OCI-LY3 (cell line): ENCODE results near the gene HDAC7.

Experiments used
- H2AFZ ChIP-seq: fragments of 200-600, 300-600 bp; shearing (Covaris generic); 2 replicates; pipeline ENCODE4 v1.6.0; 2014; ENCODE audit warnings: antibody characterized with exemption, low read depth, low read length
- H3K27ac ChIP-seq: fragments of 200-600, 300-600 bp; sonication (generic); 2 replicates; pipeline ENCODE4 v1.5.1; 2014; ENCODE audit warnings: mild to moderate bottlenecking, low read length, moderate library complexity, mixed read lengths
- H3K27me3 ChIP-seq: fragments of 200-600, 300-600 bp; sonication (generic); 2 replicates; pipeline ENCODE4 v1.6.1; 2014; ENCODE audit warnings: low read depth, low read length, mixed read lengths
- H3K36me3 ChIP-seq: fragments of 200-600, 300-600 bp; sonication (generic); replicated peaks from 2 replicates; pipeline ENCODE3; 2014; ENCODE audit warnings: low read depth, low read length, mixed read lengths
- H3K4me1 ChIP-seq: fragments of 300-600, 200-600 bp; sonication (generic); 2 replicates; pipeline ENCODE4 v1.6.1; 2014; ENCODE audit warnings: low read length, mixed read lengths
- H3K4me2 ChIP-seq: fragments of 200-600, 300-600 bp; sonication (generic); 2 replicates; pipeline ENCODE4 v1.6.1; 2014; ENCODE audit warnings: low read length, mixed read lengths
- H3K4me3 ChIP-seq: fragments of 300-600, 200-600 bp; sonication (generic); 2 replicates; pipeline ENCODE4 v1.5.1; 2014; ENCODE audit warnings: antibody characterized with exemption, mild to moderate bottlenecking, low read length, moderate library complexity
- H3K79me2 ChIP-seq: fragments of 300-600, 200-600 bp; shearing (Covaris generic); 2 replicates; pipeline ENCODE4 v1.6.1; 2014; ENCODE audit warnings: mild to moderate bottlenecking, low read length, mixed read lengths
- H3K9ac ChIP-seq: fragments of 300-600, 200-600 bp; shearing (Covaris generic); 2 replicates; pipeline ENCODE4 v1.6.0; 2014; ENCODE audit warnings: mild to moderate bottlenecking, low read length, moderate library complexity
- H3K9me3 ChIP-seq: fragments of 200-600, 300-600 bp; shearing (Covaris generic); 2 replicates; pipeline ENCODE4 v1.6.1; 2014; ENCODE audit warnings: low read length, mixed read lengths; ENCODE audit not compliant: insufficient read depth
- H4K20me1 ChIP-seq: fragments of 200-600, 300-600 bp; sonication (generic); 2 replicates; pipeline ENCODE4 v1.6.1; 2016; ENCODE audit warnings: low read length, mixed read lengths; ENCODE audit not compliant: insufficient read depth
- EZH2phosphoT487 ChIP-seq: fragments of 200-600 bp; shearing (Covaris generic); IDR thresholded peaks from 2 replicates; pipeline ENCODE4 v1.6.1; 2018; ENCODE audit warnings: antibody characterized with exemption, mixed run types, low read depth
- TF ChIP-seq, protein P1 (sequence below): fragments of 200-600, 300-600 bp; sonication (generic); IDR thresholded peaks from 2 replicates; pipeline ENCODE4 v1.5.1; 2014; ENCODE audit warnings: antibody characterized with exemption, low read length, low read depth

Gene HDAC7

DNA sequence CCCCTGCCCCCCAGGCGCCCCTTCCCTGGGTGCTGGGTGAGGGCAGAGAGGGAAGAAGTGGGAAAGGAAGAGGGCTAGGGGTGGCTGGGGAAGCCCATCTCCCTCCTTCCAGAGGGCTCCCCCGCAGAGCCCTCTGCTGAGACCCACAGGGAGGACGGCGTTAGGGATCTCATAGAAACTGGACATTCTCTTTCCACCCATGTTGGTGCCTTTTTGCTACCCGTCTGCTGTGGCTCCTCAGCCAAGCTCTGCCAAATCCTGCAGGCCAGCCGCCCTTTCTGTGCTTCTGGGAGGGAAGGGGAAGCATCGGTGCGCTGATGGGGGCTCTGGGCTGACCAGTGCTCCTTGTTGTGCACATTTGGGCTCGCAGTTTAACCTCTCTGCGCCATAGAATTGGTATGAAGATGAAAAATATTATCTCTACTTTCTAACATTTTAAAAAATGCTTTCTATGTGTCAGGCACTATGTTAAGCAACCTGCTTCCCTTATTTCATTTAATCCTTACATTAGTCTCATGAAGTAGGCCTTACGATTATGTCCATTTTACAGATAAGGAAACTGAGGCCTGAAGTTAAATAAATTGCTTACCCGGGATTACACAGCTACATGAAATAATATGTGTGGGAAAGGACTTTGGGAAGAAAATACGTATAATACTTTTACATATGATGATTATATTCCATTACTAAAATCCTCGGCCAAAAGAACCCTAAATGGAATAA, 45.7 kb downstream of the HDAC7 start:
- Histone ChIP-seq H3K79me2 (peaks cover 12% of the 10 kb centered on the region), H3K36me3 (no peaks in the 10 kb centered on the region), H3K4me3 (peak overlapping the region; percentile 99), H3K9me3 (no peaks in the 10 kb centered on the region), H3K4me2 (peak overlapping the region; percentile 91), H2AFZ (no peak overlapping the region), H3K9ac (peak overlapping the region; percentile 86), H4K20me1 (0 out of 2 replicates have a peak, but pooled peaks cover 3% of the 10 kb centered on the region), H3K27me3 (peaks cover under 1% of the 10 kb centered on the region; the same call in 1 of the 2 replicates), H3K27ac (no peak overlapping the region), H3K4me1 (peaks cover 29% of the 10 kb centered on the region)
- TF ChIP-seq EZH2phosphoT487 = no peak
- TF ChIP-seq, protein P1, sequence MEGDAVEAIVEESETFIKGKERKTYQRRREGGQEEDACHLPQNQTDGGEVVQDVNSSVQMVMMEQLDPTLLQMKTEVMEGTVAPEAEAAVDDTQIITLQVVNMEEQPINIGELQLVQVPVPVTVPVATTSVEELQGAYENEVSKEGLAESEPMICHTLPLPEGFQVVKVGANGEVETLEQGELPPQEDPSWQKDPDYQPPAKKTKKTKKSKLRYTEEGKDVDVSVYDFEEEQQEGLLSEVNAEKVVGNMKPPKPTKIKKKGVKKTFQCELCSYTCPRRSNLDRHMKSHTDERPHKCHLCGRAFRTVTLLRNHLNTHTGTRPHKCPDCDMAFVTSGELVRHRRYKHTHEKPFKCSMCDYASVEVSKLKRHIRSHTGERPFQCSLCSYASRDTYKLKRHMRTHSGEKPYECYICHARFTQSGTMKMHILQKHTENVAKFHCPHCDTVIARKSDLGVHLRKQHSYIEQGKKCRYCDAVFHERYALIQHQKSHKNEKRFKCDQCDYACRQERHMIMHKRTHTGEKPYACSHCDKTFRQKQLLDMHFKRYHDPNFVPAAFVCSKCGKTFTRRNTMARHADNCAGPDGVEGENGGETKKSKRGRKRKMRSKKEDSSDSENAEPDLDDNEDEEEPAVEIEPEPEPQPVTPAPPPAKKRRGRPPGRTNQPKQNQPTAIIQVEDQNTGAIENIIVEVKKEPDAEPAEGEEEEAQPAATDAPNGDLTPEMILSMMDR = no peak

DNA sequence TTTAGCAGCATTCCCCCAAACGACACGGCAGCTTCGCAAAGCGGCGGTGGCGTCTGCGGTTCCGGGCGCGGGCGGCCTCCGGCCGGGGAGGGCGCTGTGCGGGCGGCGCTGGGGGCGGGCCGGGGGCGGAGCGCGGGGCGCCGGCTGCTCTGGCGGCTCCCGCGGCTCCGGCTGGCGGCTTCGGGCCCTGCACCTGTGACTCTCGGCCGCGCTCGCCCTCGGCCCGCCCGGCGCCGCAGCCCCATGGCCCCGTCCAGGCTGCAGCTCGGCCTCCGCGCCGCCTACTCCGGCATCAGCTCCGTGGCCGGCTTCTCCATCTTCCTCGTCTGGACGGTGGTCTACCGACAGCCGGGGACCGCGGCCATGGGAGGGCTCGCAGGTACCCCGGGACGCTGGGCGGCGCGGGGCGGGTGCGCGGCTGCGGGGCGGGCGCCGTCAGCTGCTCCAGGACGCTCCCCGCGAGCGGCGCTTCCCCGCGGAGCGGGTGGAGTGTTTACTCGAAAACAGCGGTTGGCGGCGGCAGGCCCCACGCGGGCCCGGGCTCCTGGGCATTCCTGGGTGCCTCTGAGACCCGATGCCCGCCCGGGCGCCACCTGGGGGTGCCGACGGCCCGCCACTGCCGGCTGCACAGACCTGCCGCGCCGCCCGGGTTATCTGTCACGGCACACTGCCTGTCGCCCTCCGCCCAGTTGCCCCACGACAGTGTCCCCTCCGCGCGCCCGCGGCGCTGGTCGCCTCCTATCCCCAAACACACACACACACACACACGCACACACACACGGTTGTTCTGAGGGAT, 46.4 kb downstream of the HDAC7 start, which contains the start of gene SLC48A1:
TSS of gene SLC48A1 (plus strand) at position 177 of the 796 bp plus-strand sequence. CDS start at position 244, 67 bp downstream.
- Histone ChIP-seq H3K9ac (peak within 1 kb of the TSS; percentile 86), H3K36me3 (no peaks in the 10 kb centered on the region), H3K4me1 (peaks cover 29% of the 10 kb centered on the region), H3K9me3 (no peaks in the 10 kb centered on the region), H3K27ac (peak within 1 kb of the TSS; percentile 20; the same call in 1 of the 2 replicates), H3K4me2 (peak within 1 kb of the TSS; percentile 91), H3K4me3 (peak within 1 kb of the TSS; percentile 99), H3K27me3 (peaks cover 8% of the 10 kb centered on the region), H2AFZ (peak within 1 kb of the TSS; percentile 71), H3K79me2 (peaks cover 12% of the 10 kb centered on the region), H4K20me1 (0 out of 2 replicates have a peak, but pooled peaks cover 3% of the 10 kb centered on the region)
- TF ChIP-seq EZH2phosphoT487 = no peak
- TF ChIP-seq, protein P1 = peak; percentile 34

DNA sequence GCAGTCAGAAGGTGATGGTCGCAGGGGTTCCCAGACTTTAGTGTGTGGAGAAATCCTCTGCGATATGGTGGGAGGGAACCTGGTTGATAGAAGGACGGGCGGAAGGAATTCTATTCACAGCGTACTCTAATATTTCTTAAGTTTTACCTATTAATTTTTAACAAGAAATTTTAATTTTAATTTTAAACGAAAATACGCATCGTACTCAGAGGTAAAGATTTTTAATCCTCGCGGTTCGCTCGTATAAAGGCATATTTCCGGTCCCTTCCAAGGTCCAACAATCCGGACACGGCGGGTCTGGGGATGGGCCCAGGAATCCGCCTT, 47.0 kb downstream of the HDAC7 start:
- Histone ChIP-seq H3K79me2 (peaks cover 12% of the 10 kb centered on the region), H3K27me3 (peaks cover 9% of the 10 kb centered on the region), H3K27ac (no peak overlapping the region), H3K4me3 (peak overlapping the region; percentile 99), H3K36me3 (no peaks in the 10 kb centered on the region), H3K4me2 (peak overlapping the region; percentile 84), H3K4me1 (peaks cover 29% of the 10 kb centered on the region), H4K20me1 (0 out of 2 replicates have a peak, but pooled peaks cover 3% of the 10 kb centered on the region), H3K9me3 (no peaks in the 10 kb centered on the region), H2AFZ (peak overlapping the region; percentile 71), H3K9ac (peak overlapping the region; percentile 78)
- TF ChIP-seq, protein P1 = no peak
- TF ChIP-seq EZH2phosphoT487 = no peak
